Fibroblast of lung (primary cell): ENCODE measurements around the gene IL19. TPM values are rescaled to one million over a fixed set of nuclear protein-coding genes. Genes with fewer than 3 reads are reported as not detected.
A peak's percentile ranks its signal among the peaks of the same experiment; 100 is the strongest.

Experiments
- DNase-seq, 2 donors: peaks; one replicate each; pipeline versions ENCODE4 v3.0.0 to v3.0.0-alpha.2; 2010; ENCODE audit warnings: low read depth in 2 of 2
- H2AFZ ChIP-seq: 2 replicates; pipeline ENCODE4 v1.5.1; 2012; ENCODE audit warnings: low read length, control low read depth, inconsistent platforms
- H3K27ac ChIP-seq: 2 replicates; pipeline ENCODE4 v1.5.1; 2011; ENCODE audit warnings: low read length, control low read depth; ENCODE audit not compliant: insufficient read depth
- H3K27me3 ChIP-seq: 2 replicates; pipeline ENCODE4 v1.5.1; 2011; ENCODE audit warnings: mild to moderate bottlenecking, low read length; ENCODE audit not compliant: control insufficient read depth, insufficient read depth
- H3K36me3 ChIP-seq: 2 replicates; pipeline ENCODE4 v1.5.1; 2011; ENCODE audit warnings: low read length; ENCODE audit not compliant: control insufficient read depth, insufficient read depth
- H3K4me1 ChIP-seq: 2 replicates; pipeline ENCODE4 v1.5.1; 2011; ENCODE audit warnings: low read length; ENCODE audit not compliant: control insufficient read depth, insufficient read depth; ENCODE audit errors: extremely low read depth
- H3K4me2 ChIP-seq: 2 replicates; pipeline ENCODE4 v1.5.1; 2011; ENCODE audit warnings: low read length, control low read depth; ENCODE audit not compliant: insufficient read depth; ENCODE audit errors: extremely low read depth
- H3K4me3 ChIP-seq, 4 experiments: fragments of 200-600 bp in 1 of 4; sonication (generic) in 1 of 4; replicated peaks in 1 of 4; 2 replicates each; pipeline ENCODE4 v1.5.1; 2011 to 2016; ENCODE audit warnings: low read length in 4 of 4, low read depth in 3 of 4, mild to moderate bottlenecking in 3 of 4, control low read depth in 2 of 4, inconsistent platforms in 1 of 4, mixed read lengths in 1 of 4; ENCODE audit not compliant: insufficient read depth in 1 of 4; ENCODE audit errors: control extremely low read depth in 1 of 4
- H3K79me2 ChIP-seq: 2 replicates; pipeline ENCODE4 v1.5.1; 2012; ENCODE audit warnings: mild to moderate bottlenecking, low read length, inconsistent platforms; ENCODE audit not compliant: control insufficient read depth, insufficient read depth
- H3K9ac ChIP-seq: 2 replicates; pipeline ENCODE4 v1.5.1; 2011; ENCODE audit warnings: mild to moderate bottlenecking, low read length, control low read depth; ENCODE audit not compliant: insufficient read depth
- H3K9me3 ChIP-seq: 2 replicates; pipeline ENCODE4 v1.5.1; 2012; ENCODE audit warnings: low read depth, low read length; ENCODE audit not compliant: control insufficient read depth, insufficient read depth
- H4K20me1 ChIP-seq: 2 replicates; pipeline ENCODE4 v1.5.1; 2011; ENCODE audit warnings: low read length; ENCODE audit not compliant: control insufficient read depth, insufficient read depth; ENCODE audit errors: extremely low read depth
- CTCF ChIP-seq, 2 donors: IDR thresholded peaks in 1 of 2; conservative IDR thresholded peaks in 1 of 2; 1 replicate in 1 of 2; 2 replicates in 1 of 2; pipeline ENCODE4 v1.5.1; 2011 to 2012; ENCODE audit warnings: low read length in 2 of 2, control low read depth in 1 of 2, inconsistent platforms in 1 of 2, low read depth in 1 of 2, mild to moderate bottlenecking in 1 of 2
- EZH2 ChIP-seq: IDR thresholded peaks from 2 replicates; pipeline ENCODE4 v1.5.1; 2012; ENCODE audit warnings: low read length, control low read depth, mild to moderate bottlenecking; ENCODE audit errors: missing control alignments
- polyA plus RNA-seq, 2 donors: library from polyadenylated mRNA; depleted of rRNA in 1 of 2; stranded (reverse) in 1 of 2; unstranded in 1 of 2; fragments of >200 nt; gene quantifications; 2 replicates each; pipeline ENCODE4 v1.2.1, GENCODE V29; 2011 to 2012; ENCODE audit warnings: missing spikeins in 1 of 2
- total RNA-seq: library from RNA; depleted of rRNA; stranded (reverse); fragments of >200 nt; gene quantifications from 2 replicates; pipeline ENCODE4 v1.2.1, GENCODE V29; 2014

Gene IL19
- total and polyA plus RNA-seq, 2 donors (not counting 1 experiment from before 2014, with no cell fraction given): not detected

GRCh38 chr1:206792939-206793607 lies 22.5 kb downstream of the IL19 start:
- H3K79me2 ChIP-seq: no peaks in the 10 kb centered on the region
- H4K20me1 ChIP-seq: no peaks in the 10 kb centered on the region
- no peak overlapping the region for H3K4me2 ChIP-seq
- H2AFZ ChIP-seq: no peak overlapping the region
- H3K4me3 ChIP-seq: no peak overlapping the region
- peaks cover 9% of the 10 kb centered on the region for H3K4me1 ChIP-seq
- H3K36me3 ChIP-seq: no peaks in the 10 kb centered on the region
- no peak overlapping the region for H3K9ac ChIP-seq
- no peaks in the 10 kb centered on the region for H3K9me3 ChIP-seq
- H3K27ac ChIP-seq: no peak overlapping the region
- no peak for TF ChIP-seq EZH2
- no peak for TF ChIP-seq CTCF (conservative IDR thresholded peaks at IDR 0.05 in 1 of 2, IDR thresholded peaks at IDR 0.05 in 1 of 2; ENCODE audit: low read depth in 1 of 2, low read length in 2 of 2)
- H3K27me3 ChIP-seq: no peaks in the 10 kb centered on the region
- peak; percentile 9 to 67 for DNase-seq

- Histone ChIP-seq H3K9ac (no peak overlapping the region), H3K27ac (no peak overlapping the region), H2AFZ (no peak overlapping the region), H3K79me2 (no peaks in the 10 kb centered on the region), H3K36me3 (no peaks in the 10 kb centered on the region), H4K20me1 (no peaks in the 10 kb centered on the region), H3K27me3 (no peaks in the 10 kb centered on the region), H3K9me3 (no peaks in the 10 kb centered on the region), H3K4me2 (no peak overlapping the region), H3K4me3 (no peak overlapping the region), H3K4me1 (peaks cover 9% of the 10 kb centered on the region)
- peak in 1 of 2 donors; percentile 29 for DNase-seq
- TF ChIP-seq EZH2 (no peak), CTCF (conservative IDR thresholded peaks at IDR 0.05 in 1 of 2, IDR thresholded peaks at IDR 0.05 in 1 of 2; ENCODE audit: low read depth in 1 of 2, low read length in 2 of 2) (no peak)
These were observed 23.0 kb downstream of the IL19 start for GRCh38 chr1:206793620-206794019.

GRCh38 chr1:206794294-206794908 lies 23.8 kb downstream of the IL19 start:
- Histone ChIP-seq H3K79me2 (no peaks in the 10 kb centered on the region), H3K4me3 (no peak overlapping the region), H4K20me1 (no peaks in the 10 kb centered on the region), H3K27ac (no peak overlapping the region), H3K36me3 (no peaks in the 10 kb centered on the region), H3K9me3 (no peaks in the 10 kb centered on the region), H3K9ac (no peak overlapping the region), H3K27me3 (no peaks in the 10 kb centered on the region), H3K4me1 (peaks cover 9% of the 10 kb centered on the region), H2AFZ (no peak overlapping the region), H3K4me2 (no peak overlapping the region)
- TF ChIP-seq CTCF (conservative IDR thresholded peaks at IDR 0.05 in 1 of 2, IDR thresholded peaks at IDR 0.05 in 1 of 2; ENCODE audit: low read depth in 1 of 2, low read length in 2 of 2): no peak
- no peak for TF ChIP-seq EZH2
- no peak for DNase-seq
